HCT116 (cell line): Measurements from ENCODE around the gene PCP2. TPM values are rescaled to one million over a fixed set of nuclear protein-coding genes. Genes with fewer than 3 reads are reported as not detected.

ENCODE experiments used
- ATAC-seq: fragments of 200-7000 bp; cut with Tn5 transposase; 2 replicates; pipeline ENCODE4 v1.9.1; 2020; ENCODE audit warnings: mild to moderate bottlenecking, moderate library complexity
- BruUV-seq: library from RNA; stranded (reverse); fragments of 400-500 nt; replicated peaks from 2 replicates; lab custom pipeline; 2021; lab: Mats Ljungman, UMichigan
- CTCF ChIA-PET: fragments of 300-600 bp; sonication (Branson Sonifier 250); formaldehyde crosslinking; loops from one replicate; lab custom pipeline; 2021; ENCODE audit warnings: antibody characterized with exemption; lab: Charles Lee
- POLR2A ChIA-PET: fragments of 300-600, 350-600 bp; sonication (Branson Sonifier 250); formaldehyde crosslinking; loops from one replicate; lab custom pipeline; 2021; ENCODE audit warnings: antibody characterized with exemption; lab: Charles Lee
- RAD21 ChIA-PET, 2 experiments: fragments of 300-600 bp; sonication (Branson Sonifier 250); formaldehyde crosslinking; loops; one replicate each; lab custom pipeline; 2023; ENCODE audit warnings: low total read pairs in 2 of 2; ENCODE audit not compliant: uncharacterized antibody in 2 of 2, unreplicated experiment in 2 of 2, low non-redundant PET in 1 of 2; lab: Charles Lee
- DNase-seq: peaks from one replicate; pipeline ENCODE4 v3.0.0-alpha.2; 2010; ENCODE audit warnings: low read depth, low spot score
- H2AFZ ChIP-seq: fragments of 200-600 bp; shearing (Covaris generic), sonication (generic); 2 replicates; pipeline ENCODE4 v1.6.1; 2017; ENCODE audit warnings: low read depth, mixed run types, mixed read lengths, antibody characterized with exemption, low read length; ENCODE audit not compliant: poor library complexity, severe bottlenecking
- H3K27ac ChIP-seq: 2 replicates; pipeline ENCODE4 v1.5.1; 2012; ENCODE audit warnings: low read depth, low read length
- H3K27me3 ChIP-seq: fragments of 200-600 bp; sonication (generic); 2 replicates; pipeline ENCODE4 v1.6.1; 2016; ENCODE audit warnings: mixed run types, low read length, mixed read lengths; ENCODE audit not compliant: insufficient read depth
- H3K36me3 ChIP-seq, 2 experiments: fragments of 200-500 bp in 1 of 2; fragments of 200-600 bp in 1 of 2; sonication (Bioruptor generic) in 1 of 2; sonication (generic) in 1 of 2; 2 replicates each; pipeline versions ENCODE4 v1.5.1 to v1.6.1; 2014 to 2016; ENCODE audit warnings: low read length in 2 of 2, inconsistent platforms in 1 of 2, mixed read lengths in 1 of 2, mixed run types in 1 of 2; ENCODE audit not compliant: insufficient read depth in 2 of 2, control insufficient read depth in 1 of 2
- H3K4me1 ChIP-seq, 2 experiments: fragments of 200-600 bp in 1 of 2; sonication (generic) in 1 of 2; 2 replicates each; pipeline versions ENCODE4 v1.5.1 to v1.6.1; 2012 to 2017; ENCODE audit warnings: low read length in 2 of 2, inconsistent platforms in 1 of 2, mild to moderate bottlenecking in 1 of 2, mixed read lengths in 1 of 2, mixed run types in 1 of 2, moderate library complexity in 1 of 2; ENCODE audit not compliant: insufficient read depth in 2 of 2, control insufficient read depth in 1 of 2
- H3K4me2 ChIP-seq: fragments of 200-600 bp; sonication (generic); 2 replicates; pipeline ENCODE4 v1.6.1; 2017; ENCODE audit warnings: mixed run types, low read length, mixed read lengths
- H3K4me3 ChIP-seq, 2 experiments: fragments of 200-600 bp in 1 of 2; sonication (generic) in 1 of 2; replicated peaks in 1 of 2; 2 replicates each; pipeline ENCODE4 v1.5.1; 2011 to 2016; ENCODE audit warnings: low read length in 2 of 2, control low read depth in 1 of 2, low read depth in 1 of 2, mild to moderate bottlenecking in 1 of 2, mixed read lengths in 1 of 2, mixed run types in 1 of 2
- H3K79me2 ChIP-seq: fragments of 200-600 bp; sonication (generic); 2 replicates; pipeline ENCODE4 v1.6.1; 2017; ENCODE audit warnings: mild to moderate bottlenecking, mixed run types, low read length, moderate library complexity, mixed read lengths; ENCODE audit not compliant: insufficient read depth
- H3K9ac ChIP-seq: fragments of 200-600 bp; sonication (generic); 2 replicates; pipeline ENCODE4 v1.6.1; 2016; ENCODE audit warnings: low read length, mixed read lengths
- H3K9me2 ChIP-seq: fragments of 200-600 bp; sonication (generic), shearing (Covaris generic); 2 replicates; pipeline ENCODE4 v1.6.1; 2017; ENCODE audit warnings: mixed run types, mild to moderate bottlenecking, moderate library complexity; ENCODE audit not compliant: insufficient read depth
- H3K9me3 ChIP-seq, 2 experiments: fragments of 200-500 bp in 1 of 2; fragments of 200-600 bp in 1 of 2; sonication (Bioruptor generic) in 1 of 2; sonication (generic) in 1 of 2; 2 replicates each; pipeline ENCODE4 v1.6.1; 2014 to 2017; ENCODE audit warnings: low read length in 2 of 2, mixed read lengths in 2 of 2, inconsistent platforms in 1 of 2, low read depth in 1 of 2, mild to moderate bottlenecking in 1 of 2, mixed run types in 1 of 2, moderate library complexity in 1 of 2; ENCODE audit not compliant: control insufficient read depth in 1 of 2, insufficient read depth in 1 of 2
- H4K20me1 ChIP-seq: fragments of 200-600 bp; sonication (generic), shearing (Covaris generic); 2 replicates; pipeline ENCODE4 v1.6.1; 2017; ENCODE audit warnings: mixed run types, mild to moderate bottlenecking, moderate library complexity; ENCODE audit not compliant: insufficient read depth
- CBX3 ChIP-seq: IDR thresholded peaks from 2 replicates; pipeline ENCODE4 v1.6.1; 2012; ENCODE audit warnings: low read depth
- ELF1 ChIP-seq: IDR thresholded peaks from 2 replicates; pipeline ENCODE4 v1.6.1; 2012; ENCODE audit warnings: low read depth, borderline replicate concordance
- EZH2 ChIP-seq: fragments of 200-600 bp; sonication (generic); IDR thresholded peaks from 2 replicates; pipeline ENCODE4 v1.6.1; 2017; ENCODE audit warnings: antibody characterized with exemption, mixed run types
- EZH2phosphoT487 ChIP-seq: fragments of 200-600 bp; IDR thresholded peaks from 2 replicates; pipeline ENCODE4 v1.6.1; 2018; ENCODE audit warnings: antibody characterized with exemption, borderline replicate concordance
- FOSL1 ChIP-seq: IDR thresholded peaks from 2 replicates; pipeline ENCODE4 v1.6.1; 2012; ENCODE audit warnings: low read depth
- POLR2A ChIP-seq: IDR thresholded peaks from 2 replicates; pipeline ENCODE4 v1.7.0; 2011; ENCODE audit warnings: borderline replicate concordance; ENCODE audit not compliant: insufficient read depth, insufficient read length; ENCODE audit errors: extremely low read depth
- POLR2AphosphoS5 ChIP-seq: IDR thresholded peaks from 2 replicates; pipeline ENCODE4 v1.6.1; 2011; ENCODE audit warnings: mild to moderate bottlenecking, low read depth, low read length, moderate library complexity
- RAD21 ChIP-seq: IDR thresholded peaks from 2 replicates; pipeline ENCODE4 v1.6.1; 2012; ENCODE audit warnings: low read depth, mild to moderate bottlenecking
- SRF ChIP-seq: IDR thresholded peaks from 2 replicates; pipeline ENCODE4 v1.6.1; 2012; ENCODE audit warnings: low read depth
- YY1 ChIP-seq: IDR thresholded peaks from 2 replicates; pipeline ENCODE4 v1.6.1; 2011; ENCODE audit warnings: low read length, low read depth, moderate library complexity, mild to moderate bottlenecking; ENCODE audit not compliant: insufficient replicate concordance; ENCODE audit errors: extremely low read depth
- ZBTB33 ChIP-seq: IDR thresholded peaks from 2 replicates; pipeline ENCODE4 v1.6.1; 2011; ENCODE audit warnings: mild to moderate bottlenecking, low read length, moderate library complexity; ENCODE audit not compliant: insufficient replicate concordance; ENCODE audit errors: extremely low read depth
- intact Hi-C: fragments of 100-400 bp; cut with micrococcal nuclease; formaldehyde crosslinking; loops from 2 replicates; pipeline ENCODE4 v1.10.0; 2022
- total RNA-seq: library from RNA; stranded (reverse); gene quantifications from one replicate; pipeline ENCODE4 v1.2.1, GENCODE V29; 2021; ENCODE audit not compliant: unreplicated experiment

The PCP2 gene
- total RNA-seq, 1 experiment from 2014 or later, result 0.32 TPM

GRCh38 chr19:7638802-7639465 lies 5.4 kb upstream of the PCP2 start:
- H3K9me3 ChIP-seq, result peaks cover 0 to 4% of the 10 kb centered on the region in 2 experiments; a peak in 1 of 4 replicates
- no peaks in the 10 kb centered on the region for H3K27me3 ChIP-seq
- no peak overlapping the region for H3K4me3 ChIP-seq
- intact Hi-C loops, result no loop called here
- H2AFZ ChIP-seq, result no peak overlapping the region
- no TSS peak for BruUV-seq
- no peaks in the 10 kb centered on the region for H4K20me1 ChIP-seq
- ATAC-seq (no peak), DNase-seq (no peak)
- POLR2A ChIA-PET, result interaction anchor here (1.6 kb wide), 1 partner anchor 10 kb away, joined by 6 read pairs; the partner anchor contains the start of genes PET100 and XAB2
- CTCF ChIA-PET, result no interaction called here
- H3K9me2 ChIP-seq, result no peaks in the 10 kb centered on the region
- H3K9ac ChIP-seq, result no peak overlapping the region
- no peaks in the 10 kb centered on the region; a peak in 1 of 4 replicates for H3K36me3 ChIP-seq
- H3K79me2 ChIP-seq, result peaks cover 17% of the 10 kb centered on the region
- TF ChIP-seq CBX3, result no peak
- TF ChIP-seq, all 23 proteins: peak for 0
- Histone ChIP-seq H3K4me2 (no peak overlapping the region), H3K4me1 (peaks cover 8 to 27% of the 10 kb centered on the region in 2 experiments; a peak in 3 of 4 replicates), H3K27ac (no peak overlapping the region)
- RAD21 ChIA-PET, result no interaction called here

GRCh38 chr19:7637374-7638256 lies 4.1 kb upstream of the PCP2 start:
- DNase-seq (no peak), ATAC-seq (peak; percentile 53)
- H2AFZ ChIP-seq, result no peak overlapping the region
- no peaks in the 10 kb centered on the region for H3K9me2 ChIP-seq
- POLR2A ChIA-PET, result interaction anchor here (1.6 kb wide), 1 partner anchor 8 kb away, joined by 6 read pairs; the partner anchor contains the start of genes PET100 and XAB2
- peak overlapping the region; percentile 84 for H3K27ac ChIP-seq
- peaks cover 8 to 14% of the 10 kb centered on the region in 2 experiments; a peak in 3 of 4 replicates for H3K4me1 ChIP-seq
- peak overlapping the region; percentile 92 for H3K9ac ChIP-seq
- H3K27me3 ChIP-seq, result no peaks in the 10 kb centered on the region
- no peaks in the 10 kb centered on the region; a peak in 1 of 4 replicates for H3K36me3 ChIP-seq
- H3K4me2 ChIP-seq, result peak overlapping the region; percentile 93
- peak overlapping the region; percentile 94 to 97 for H3K4me3 ChIP-seq
- RAD21 ChIA-PET, result no interaction called here
- TSS peak; percentile 41 for BruUV-seq
- intact Hi-C loops, result no loop called here
- peaks cover 0 to 4% of the 10 kb centered on the region in 2 experiments; a peak in 1 of 4 replicates for H3K9me3 ChIP-seq
- H4K20me1 ChIP-seq, result no peaks in the 10 kb centered on the region
- CTCF ChIA-PET, result interaction anchor here (1.1 to 1.5 kb wide), 3 partner anchors 43 to 217 kb away, joined by 3 to 6 read pairs (median 5); partner anchors contain the start of gene TRAPPC5
- H3K79me2 ChIP-seq, result peaks cover 17% of the 10 kb centered on the region
- TF ChIP-seq SRF (no peak), RAD21 (no peak), EZH2phosphoT487 (no peak), CBX3 (no peak), ZBTB33 (no peak), EZH2 (no peak), POLR2AphosphoS5 (peak; percentile 27; the same call in 1 of the 2 replicates), YY1 (no peak), POLR2A (no peak), FOSL1 (no peak), ELF1 (no peak)
